HG02870 (cell line): ENCODE results near the gene UBE2I.
"Not testable (repeated sequence)": the region's sequence is repeated elsewhere in the genome, so short reads cannot be mapped to it uniquely, and the experiment has no call there.

Experiments
- ATAC-seq: cut with Tn5 transposase; IDR thresholded peaks from one replicate; pipeline ENCODE4 v1.9.1; 2021; ENCODE audit warnings: mild to moderate bottlenecking, moderate library complexity; ENCODE audit not compliant: unreplicated experiment

UBE2I gene

GRCh38 chr16:1308977-1309885, at the start of gene UBE2I:
TSS of gene UBE2I (plus strand) at chr16:1309636. CDS start at chr16:1314031, 4,395 bp downstream.
- peak; percentile 56 for ATAC-seq

DNA sequence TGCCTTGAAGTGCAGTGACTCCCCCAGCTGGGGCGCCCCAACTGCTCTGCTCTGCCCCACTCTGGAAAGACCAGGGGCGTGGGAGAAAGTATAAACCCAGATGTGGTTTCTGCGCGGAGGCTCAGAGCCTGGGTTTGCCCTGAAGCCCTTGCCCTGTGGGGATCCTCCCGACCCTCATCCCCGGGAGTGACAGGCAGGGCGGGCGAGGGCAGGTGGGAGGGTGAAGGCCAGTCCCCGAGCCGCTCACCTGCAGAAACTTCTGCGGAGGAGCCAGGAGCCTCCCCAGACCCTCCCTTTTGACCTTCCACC, 49.7 kb upstream of the UBE2I start:
- ATAC-seq = no peak

- no peak for ATAC-seq
Measured at GRCh38 chr16:1260101-1260680, 49.2 kb upstream of the UBE2I start.

DNA sequence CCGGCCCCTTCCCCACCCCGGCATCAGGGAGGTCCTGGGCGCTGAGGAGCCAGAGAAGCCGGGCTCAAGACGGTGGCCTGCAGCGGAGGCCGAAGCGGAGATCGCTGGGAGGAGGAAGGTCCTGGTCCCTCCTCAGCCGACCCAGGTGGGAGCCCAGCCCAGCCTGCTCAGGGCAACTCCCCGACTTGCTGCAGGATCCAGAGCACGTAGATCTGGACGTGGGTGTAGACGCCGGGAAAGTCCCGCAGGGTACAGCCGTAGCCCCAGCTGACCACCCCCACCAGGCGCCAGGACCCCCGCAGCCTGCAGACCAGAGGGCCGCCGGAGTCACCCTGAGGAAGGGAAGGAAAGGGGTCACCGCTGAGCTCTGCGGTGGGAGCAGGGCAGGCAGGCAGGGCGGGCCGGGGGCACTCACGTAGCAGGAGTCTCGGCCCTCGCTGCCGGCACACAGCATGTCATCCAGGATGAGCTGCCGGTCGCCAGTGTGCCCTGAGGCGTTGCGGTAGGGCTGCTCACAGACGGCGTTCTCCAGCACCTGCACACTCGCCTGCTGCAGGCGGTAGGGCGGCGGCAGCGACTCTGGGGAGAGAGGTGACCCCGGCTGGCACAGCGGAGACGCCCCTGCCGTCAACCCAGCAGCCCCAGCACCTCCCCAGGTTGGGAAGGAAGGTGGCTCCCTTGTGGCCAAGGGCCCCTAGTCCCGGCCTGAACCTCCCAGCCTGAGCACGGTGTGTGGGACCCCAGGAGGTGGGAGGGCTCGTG, 48.1 kb upstream of the UBE2I start:
- no peak for ATAC-seq

DNA sequence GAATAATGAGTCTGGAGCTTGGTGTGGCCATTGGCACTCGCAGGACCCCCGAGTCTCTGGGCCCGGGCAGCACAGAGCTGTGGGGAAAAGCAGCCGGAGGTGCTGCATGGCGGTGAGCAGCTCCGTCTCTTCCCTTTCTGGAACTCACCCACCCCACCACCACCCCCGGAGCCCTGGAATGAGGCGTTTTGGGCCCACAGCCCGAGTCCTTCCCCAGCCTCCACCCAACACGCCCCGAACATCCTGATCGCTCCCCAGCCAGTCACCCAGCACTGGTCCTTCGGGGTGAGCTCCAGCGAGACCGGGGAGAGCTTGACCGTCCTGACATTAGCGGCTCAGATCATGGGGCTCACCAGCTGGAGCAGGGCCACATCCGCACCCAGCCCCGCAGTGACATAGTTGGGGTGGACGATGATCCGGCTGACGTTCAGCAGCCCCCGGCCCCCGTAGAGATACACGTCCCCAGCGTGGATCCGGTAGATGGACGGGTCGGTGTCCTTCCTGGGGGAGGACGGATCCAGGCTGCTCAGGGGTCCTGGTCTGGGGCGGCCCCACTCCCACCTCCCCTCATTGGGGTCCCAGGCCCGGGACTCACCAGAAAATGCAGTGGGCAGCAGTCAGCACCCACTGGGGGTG, 47.1 kb upstream of the UBE2I start:
- no peak for ATAC-seq

- no peak for ATAC-seq
Measured at GRCh38 chr16:1262846-1263221, 46.6 kb upstream of the UBE2I start.

- no peak for ATAC-seq
Measured at GRCh38 chr16:1263591-1264344, 45.7 kb upstream of the UBE2I start.

GRCh38 chr16:1264345-1265089, 44.9 kb upstream of the UBE2I start:
- no peak for ATAC-seq

GRCh38 chr16:1265090-1265630, 44.3 kb upstream of the UBE2I start:
- ATAC-seq = no peak

DNA sequence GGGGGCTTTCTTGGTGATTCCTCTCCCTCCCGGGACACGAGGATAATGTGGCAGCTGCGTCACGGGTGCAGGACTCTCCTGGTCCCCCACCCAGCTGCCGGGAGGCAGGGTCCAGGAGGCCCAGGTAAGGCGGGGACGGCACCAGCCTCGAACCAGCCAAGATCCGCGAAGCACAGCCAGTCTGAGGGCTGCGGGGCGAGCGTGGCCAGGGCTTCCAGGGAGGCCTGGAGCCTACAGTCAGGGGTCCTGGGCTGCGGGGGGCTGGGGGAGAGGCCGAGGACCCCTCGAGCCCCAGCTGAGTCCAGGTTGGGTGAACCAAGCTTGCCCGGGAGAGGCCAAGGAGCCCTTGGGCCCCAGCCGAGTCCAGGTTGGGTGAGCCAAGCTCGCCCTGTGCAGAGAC, 43.6 kb upstream of the UBE2I start:
- ATAC-seq = no peak

GRCh38 chr16:1269418-1269817, 40.0 kb upstream of the UBE2I start:
- ATAC-seq = not testable (repeated sequence)

DNA sequence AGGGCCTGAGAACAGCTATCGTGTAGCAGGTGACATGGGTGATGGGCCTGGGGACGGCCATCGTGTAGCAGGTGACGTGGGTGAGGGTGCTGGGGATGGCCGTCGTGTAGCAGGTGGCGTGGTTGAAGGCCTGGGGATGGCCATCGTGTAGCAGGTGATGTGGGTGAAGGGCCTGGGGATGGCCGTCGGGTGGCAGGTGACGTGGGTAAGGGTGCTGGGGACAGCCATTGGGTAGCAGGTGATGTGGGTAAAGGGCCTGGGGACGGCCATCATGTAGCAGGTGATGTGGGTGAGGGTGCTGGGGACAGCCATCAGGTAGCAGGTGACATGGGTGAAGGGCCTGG, 38.1 kb upstream of the UBE2I start:
- ATAC-seq = no peak

DNA sequence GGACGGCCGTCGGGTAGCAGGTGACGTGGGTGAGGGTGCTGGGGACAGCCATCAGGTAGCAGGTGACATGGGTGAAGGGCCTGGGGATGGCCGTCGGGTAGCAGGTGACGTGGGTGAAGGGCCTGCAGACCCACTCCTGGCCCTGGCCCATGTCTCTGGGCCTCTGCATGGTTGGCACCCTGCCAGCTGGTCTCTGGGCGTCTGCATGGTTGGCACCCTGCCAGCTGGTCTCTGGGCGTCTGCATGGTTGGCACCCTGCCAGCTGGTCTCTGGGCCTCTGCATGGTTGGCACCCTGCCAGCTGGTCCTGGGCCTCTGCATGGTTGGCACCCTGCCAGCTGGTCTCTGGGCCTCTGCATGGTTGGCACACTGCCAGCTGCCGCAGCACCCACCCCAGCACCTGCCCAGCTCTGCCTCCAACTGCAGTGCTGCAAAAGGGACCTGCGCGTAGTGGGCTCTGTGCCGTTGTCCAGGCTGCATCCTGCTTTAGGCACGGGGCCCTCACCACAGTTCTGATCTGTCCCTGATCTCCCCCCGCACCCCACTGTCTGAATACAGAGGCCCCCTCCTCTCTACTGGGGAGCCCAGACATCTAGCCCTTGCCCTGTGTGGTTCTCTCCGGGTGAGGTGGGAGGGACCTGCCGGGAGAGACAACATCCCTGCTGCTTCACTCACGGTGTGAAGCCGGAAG, 37.6 kb upstream of the UBE2I start:
- ATAC-seq = not testable (repeated sequence)

GRCh38 chr16:1272453-1273198, 36.8 kb upstream of the UBE2I start:
- no peak for ATAC-seq

GRCh38 chr16:1273816-1274215, 35.6 kb upstream of the UBE2I start:
- ATAC-seq = no peak

DNA sequence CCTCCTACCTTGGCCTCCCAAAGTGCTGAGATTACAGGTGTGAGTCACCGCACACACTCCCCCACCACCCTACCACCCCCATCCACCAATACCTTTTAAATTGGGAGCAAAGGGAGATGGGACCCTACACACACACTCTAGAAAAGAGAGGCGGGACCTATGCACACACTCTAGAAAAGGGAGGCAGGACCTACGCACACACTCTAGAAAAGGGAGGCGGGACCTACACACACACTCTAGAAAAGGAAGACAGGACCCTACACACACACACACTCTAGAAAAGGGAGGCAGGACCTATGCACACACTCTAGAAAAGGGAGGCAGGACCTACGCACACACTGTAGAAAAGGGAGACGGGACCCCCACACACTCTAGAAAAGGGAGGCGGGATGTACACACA, 34.7 kb upstream of the UBE2I start:
- ATAC-seq = no peak

DNA sequence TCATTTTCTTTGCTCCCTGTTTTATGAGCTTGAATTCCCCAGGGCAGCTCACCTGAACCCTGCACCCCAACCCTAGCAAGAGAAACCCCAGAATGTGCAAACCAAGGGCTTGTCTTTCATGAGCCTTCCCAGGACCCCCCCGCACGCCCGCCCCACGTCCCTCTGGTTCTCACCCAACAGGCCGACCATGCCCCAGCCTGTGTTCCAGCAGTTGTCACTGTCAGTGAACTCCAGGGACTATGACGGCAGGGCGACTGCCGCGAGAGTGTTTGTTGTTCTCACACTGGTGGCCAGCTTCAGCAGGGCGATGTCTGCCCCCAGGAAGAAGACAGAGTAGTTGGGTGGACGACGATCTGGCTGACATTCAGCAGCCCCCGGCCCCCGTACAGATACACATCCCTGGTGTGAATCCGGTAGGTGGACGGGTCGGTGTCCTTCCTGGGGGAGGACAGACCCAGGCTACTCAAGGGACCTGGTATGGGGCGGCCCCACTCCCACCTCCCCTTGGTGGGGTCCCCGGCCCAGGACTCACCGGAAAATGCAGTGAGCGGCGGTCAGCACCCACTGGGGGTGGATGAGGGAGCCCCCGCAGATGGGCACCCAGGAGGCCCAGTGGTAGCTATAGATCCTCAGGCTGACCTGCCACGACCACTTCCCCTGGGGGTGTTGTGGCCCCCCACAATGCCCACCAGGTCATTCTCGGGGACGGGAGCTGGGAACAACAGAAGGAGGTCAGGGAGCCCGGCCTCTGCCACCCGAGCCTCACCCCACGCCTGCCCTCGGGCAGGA, 33.5 kb upstream of the UBE2I start:
- ATAC-seq = no peak

GRCh38 chr16:1276580-1276878, 32.9 kb upstream of the UBE2I start:
- ATAC-seq = no peak
